Stimulated activated CD8-positive, alpha-beta memory T cell treated with anti-CD3 and anti-CD28 coated beads, Interleukin-2, amount 100 ng/mL, for 48 hours (primary cell): ENCODE data around the gene IGFBP2.

Source experiments
- DNase-seq, 2 donors: peaks; one replicate each; pipeline ENCODE4 v3.0.0-alpha.2; 2020; ENCODE audit warnings: low read depth in 2 of 2

The IGFBP2 gene

DNA sequence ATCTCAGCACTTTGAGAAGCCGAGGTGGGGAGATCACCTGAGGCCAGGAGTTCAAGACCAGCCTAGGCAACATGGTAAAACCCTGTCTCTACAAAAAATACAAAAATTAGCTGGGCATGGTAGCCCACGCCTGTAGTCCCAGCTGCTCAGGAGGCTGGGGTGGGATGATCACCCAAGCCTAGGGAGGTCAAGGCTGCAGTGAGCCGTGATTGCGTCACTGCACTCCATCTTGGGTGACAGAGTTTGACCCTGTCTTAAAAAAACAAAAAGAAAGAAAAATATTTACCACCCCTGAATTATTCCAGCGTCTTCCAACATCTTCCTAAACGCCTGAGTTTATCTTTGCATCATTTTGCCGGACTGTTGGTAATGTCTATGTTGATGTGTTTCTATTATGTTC, 68.3 kb downstream of the IGFBP2 start:
- DNase-seq, result no peak

DNA sequence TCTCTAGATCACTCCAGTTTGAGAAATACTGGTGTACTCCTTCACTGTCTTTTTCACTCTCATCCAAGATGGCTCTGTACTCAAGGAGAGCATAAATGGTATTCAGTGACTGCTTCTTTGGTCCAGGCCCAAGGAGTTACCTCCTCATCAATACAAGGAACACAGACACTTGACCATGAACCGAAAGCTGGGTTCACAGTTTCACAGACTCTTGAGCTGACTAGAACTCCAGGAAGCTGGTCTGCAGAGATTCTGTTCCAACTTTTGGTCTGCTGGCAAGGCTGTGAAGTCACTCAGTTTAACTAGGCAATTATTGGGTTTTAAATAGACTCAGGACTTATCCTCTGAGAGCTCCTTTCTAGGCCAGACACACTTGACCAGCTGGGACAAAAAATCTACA, 69.5 kb downstream of the IGFBP2 start:
- DNase-seq, result no peak

DNA sequence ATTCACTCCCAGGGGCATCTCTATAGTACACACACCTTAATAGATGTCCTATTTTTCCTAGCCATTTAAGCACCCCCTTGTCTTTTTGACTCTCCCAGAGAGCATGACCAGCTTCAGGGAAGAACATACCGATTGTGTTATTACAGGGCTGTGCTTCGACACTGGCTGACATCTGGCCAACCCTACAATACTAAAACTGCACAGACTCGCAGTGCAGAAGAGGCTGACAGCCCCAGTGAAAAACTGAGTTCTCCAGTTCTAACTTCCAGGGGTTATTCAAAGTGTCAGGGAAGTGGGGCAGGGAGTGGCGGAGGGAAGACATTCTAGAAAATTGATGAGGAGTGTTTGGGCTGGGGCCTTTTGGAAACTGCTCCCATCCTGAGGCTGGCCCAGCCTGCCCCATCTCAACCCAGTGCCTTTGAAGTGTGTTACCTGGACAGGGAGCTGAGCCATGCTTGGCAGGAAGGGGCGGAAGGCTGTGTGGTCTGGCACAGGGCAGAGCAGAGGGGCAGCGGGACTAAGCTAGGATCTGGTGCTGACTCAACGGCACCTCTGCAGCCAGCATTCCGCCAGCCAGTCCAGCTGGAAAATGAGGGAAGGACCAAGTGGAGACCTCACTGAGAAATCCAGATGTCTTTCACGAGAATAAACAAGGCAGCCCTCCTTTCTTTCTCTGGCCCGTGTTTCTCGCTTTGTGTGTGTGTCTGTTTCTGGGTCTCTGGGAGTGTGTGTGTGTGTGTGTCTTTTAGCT, 77.5 kb downstream of the IGFBP2 start:
- DNase-seq, result no peak

DNA sequence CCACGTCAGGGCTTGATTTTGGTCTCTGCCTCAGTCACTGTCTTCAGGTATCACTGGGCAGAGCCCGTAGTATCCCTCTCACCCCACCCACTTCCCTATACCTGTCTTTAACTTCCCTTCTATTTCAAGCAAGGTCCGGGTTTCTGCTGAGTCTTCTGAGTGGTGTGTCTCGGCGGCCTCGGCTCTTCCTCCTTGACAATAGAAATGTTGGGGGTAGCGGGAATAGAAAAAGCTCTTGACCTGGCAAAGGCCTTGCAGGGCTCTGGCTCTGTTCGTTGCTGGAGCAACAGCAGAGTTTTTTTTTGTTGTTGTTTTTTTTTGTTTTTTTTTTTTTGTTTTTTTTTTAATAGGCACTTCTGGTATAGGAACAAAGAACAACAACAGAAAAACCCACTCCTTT, 78.1 kb downstream of the IGFBP2 start:
- no peak for DNase-seq

DNA sequence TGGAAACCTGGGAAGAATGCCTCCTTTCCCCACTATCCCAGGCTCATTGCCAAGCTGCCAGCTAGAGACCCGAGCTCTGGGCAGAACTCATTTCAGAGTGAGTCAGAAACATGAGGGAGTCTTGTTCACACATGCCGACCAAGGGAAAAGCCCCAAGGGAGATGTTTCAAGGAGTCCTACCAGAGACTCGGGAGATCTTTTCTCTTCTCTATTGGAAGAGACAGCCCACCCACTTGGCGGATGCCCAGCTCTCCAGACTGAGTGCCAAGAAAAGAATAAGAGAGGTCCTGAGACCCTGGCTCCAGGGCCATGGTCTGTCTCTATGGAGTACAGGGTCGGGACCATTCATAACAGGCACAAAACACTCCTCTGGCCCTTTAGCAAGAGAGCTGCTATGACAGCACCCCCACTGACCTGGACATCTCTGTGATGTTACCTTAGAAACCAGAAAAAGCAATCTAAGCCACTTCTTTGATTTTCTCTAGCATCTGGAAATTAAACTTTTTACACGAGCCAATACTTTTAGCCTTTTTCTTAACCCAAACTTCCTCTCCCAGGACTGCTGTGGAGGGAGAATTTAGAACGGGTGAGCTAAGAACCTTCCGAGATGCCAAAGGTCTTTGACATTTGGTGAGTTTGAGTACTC, 80.6 kb downstream of the IGFBP2 start:
- DNase-seq, result no peak
